ENCODE measurements around the gene AMPD2. TPM values are rescaled to one million over a fixed set of nuclear protein-coding genes. Genes with fewer than 3 reads are reported as not detected.

AMPD2 gene
- total RNA-seq, 2 donors from 2014 or later = 40.1 to 72.3 TPM

GRCh38 chr1:109589679-109590078 lies 30.0 kb upstream of the AMPD2 start:
- DNase-seq (ENCODE audit: low spot score) = no peak
- H3K9me3 ChIP-seq = no peaks in the 10 kb centered on the region
- H3K4me1 ChIP-seq (replicated peaks) = no peaks in the 10 kb centered on the region
- intact Hi-C loops (cut with DNase I) = no loop called here
- no peak for TF ChIP-seq POLR2A (IDR thresholded peaks at IDR 0.05)
- TF ChIP-seq CTCF (IDR thresholded peaks at IDR 0.05) = no peak
- TF ChIP-seq POLR2AphosphoS5 (IDR thresholded peaks at IDR 0.05) = no peak
- no peaks in the 10 kb centered on the region for H3K27me3 ChIP-seq (replicated peaks; ENCODE audit: insufficient read depth)
- no peak overlapping the region for H3K4me3 ChIP-seq
- no peak overlapping the region for H3K27ac ChIP-seq
- peaks cover 0 to 5% of the 10 kb centered on the region in 2 donors for H3K36me3 ChIP-seq

- Histone ChIP-seq H3K27me3 (replicated peaks; ENCODE audit: insufficient read depth) (no peaks in the 10 kb centered on the region), H3K4me3 (no peak overlapping the region), H3K36me3 (peaks cover 0 to 5% of the 10 kb centered on the region in 2 donors), H3K4me1 (replicated peaks) (no peaks in the 10 kb centered on the region), H3K9me3 (no peaks in the 10 kb centered on the region), H3K27ac (no peak overlapping the region)
- intact Hi-C loops (cut with DNase I) = no loop called here
- TF ChIP-seq POLR2A (IDR thresholded peaks at IDR 0.05) = no peak
- no peak for TF ChIP-seq POLR2AphosphoS5 (IDR thresholded peaks at IDR 0.05)
- no peak for TF ChIP-seq CTCF (IDR thresholded peaks at IDR 0.05)
- no peak for DNase-seq (ENCODE audit: low spot score)
Observed at GRCh38 chr1:109592916-109593315, 26.7 kb upstream of the AMPD2 start.

- Histone ChIP-seq H3K36me3 (peaks cover 0 to 5% of the 10 kb centered on the region in 2 donors), H3K9me3 (no peaks in the 10 kb centered on the region), H3K4me3 (no peak overlapping the region), H3K27ac (no peak overlapping the region), H3K27me3 (replicated peaks; ENCODE audit: insufficient read depth) (no peaks in the 10 kb centered on the region), H3K4me1 (replicated peaks) (no peaks in the 10 kb centered on the region)
- intact Hi-C loops (cut with DNase I) = no loop called here
- TF ChIP-seq POLR2AphosphoS5 (IDR thresholded peaks at IDR 0.05) = no peak
- TF ChIP-seq CTCF (IDR thresholded peaks at IDR 0.05) = no peak
- no peak for TF ChIP-seq POLR2A (IDR thresholded peaks at IDR 0.05)
- DNase-seq (ENCODE audit: low spot score) = no peak
- WGBS = 90% methylated on average over 2 of the region's 2 CpGs
Observed at GRCh38 chr1:109595531-109595930, 24.1 kb upstream of the AMPD2 start.

DNA sequence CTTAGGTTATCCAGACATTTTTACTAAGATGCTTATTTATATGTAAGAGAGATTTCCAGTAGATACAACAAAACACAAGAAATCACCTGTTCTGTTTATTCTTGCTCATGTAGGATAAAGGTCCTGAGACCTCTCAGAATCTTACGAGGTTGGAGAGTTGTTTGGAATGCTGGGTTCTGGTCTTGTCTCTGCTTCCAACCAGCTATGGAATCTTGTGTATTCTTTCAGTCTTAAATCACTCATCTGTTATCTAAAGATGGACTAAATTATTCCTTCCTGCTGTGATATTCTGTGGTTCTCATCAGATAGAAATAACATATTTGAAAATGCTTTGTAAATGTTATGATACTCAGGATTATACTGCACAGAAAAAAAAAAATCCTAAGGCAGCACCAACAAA lies 21.5 kb upstream of the AMPD2 start:
- TF ChIP-seq POLR2AphosphoS5 (IDR thresholded peaks at IDR 0.05) (no peak), POLR2A (IDR thresholded peaks at IDR 0.05) (no peak), CTCF (IDR thresholded peaks at IDR 0.05) (no peak)
- H3K36me3 ChIP-seq = no peaks in the 10 kb centered on the region
- no peak overlapping the region for H3K4me3 ChIP-seq
- no peak overlapping the region for H3K27ac ChIP-seq
- H3K27me3 ChIP-seq (replicated peaks; ENCODE audit: insufficient read depth) = no peaks in the 10 kb centered on the region
- H3K9me3 ChIP-seq = no peaks in the 10 kb centered on the region
- no peak for DNase-seq (ENCODE audit: low spot score)
- intact Hi-C loops (cut with DNase I) = no loop called here
- 77% methylated on average over 1 of the region's 1 CpG for WGBS
- no peaks in the 10 kb centered on the region for H3K4me1 ChIP-seq (replicated peaks)

GRCh38 chr1:109598655-109599054 lies 21.0 kb upstream of the AMPD2 start:
- intact Hi-C loops (cut with DNase I) = no loop called here
- WGBS = 78% methylated on average over 5 of the region's 5 CpGs

More at GRCh38 chr1:109598655-109599054, 21.0 kb upstream of the AMPD2 start:
- DNase-seq (ENCODE audit: low spot score) = no peak
- Histone ChIP-seq H3K4me1 (replicated peaks) (no peaks in the 10 kb centered on the region), H3K27me3 (replicated peaks; ENCODE audit: insufficient read depth) (no peaks in the 10 kb centered on the region), H3K27ac (no peak overlapping the region), H3K36me3 (no peaks in the 10 kb centered on the region), H3K9me3 (no peaks in the 10 kb centered on the region), H3K4me3 (no peak overlapping the region)
- TF ChIP-seq CTCF (IDR thresholded peaks at IDR 0.05) (no peak), POLR2A (IDR thresholded peaks at IDR 0.05) (no peak), POLR2AphosphoS5 (IDR thresholded peaks at IDR 0.05) (no peak)

All from prostate gland (tissue), 2 donors.